ENCODE results near the gene KIF7.

The KIF7 gene

DNA sequence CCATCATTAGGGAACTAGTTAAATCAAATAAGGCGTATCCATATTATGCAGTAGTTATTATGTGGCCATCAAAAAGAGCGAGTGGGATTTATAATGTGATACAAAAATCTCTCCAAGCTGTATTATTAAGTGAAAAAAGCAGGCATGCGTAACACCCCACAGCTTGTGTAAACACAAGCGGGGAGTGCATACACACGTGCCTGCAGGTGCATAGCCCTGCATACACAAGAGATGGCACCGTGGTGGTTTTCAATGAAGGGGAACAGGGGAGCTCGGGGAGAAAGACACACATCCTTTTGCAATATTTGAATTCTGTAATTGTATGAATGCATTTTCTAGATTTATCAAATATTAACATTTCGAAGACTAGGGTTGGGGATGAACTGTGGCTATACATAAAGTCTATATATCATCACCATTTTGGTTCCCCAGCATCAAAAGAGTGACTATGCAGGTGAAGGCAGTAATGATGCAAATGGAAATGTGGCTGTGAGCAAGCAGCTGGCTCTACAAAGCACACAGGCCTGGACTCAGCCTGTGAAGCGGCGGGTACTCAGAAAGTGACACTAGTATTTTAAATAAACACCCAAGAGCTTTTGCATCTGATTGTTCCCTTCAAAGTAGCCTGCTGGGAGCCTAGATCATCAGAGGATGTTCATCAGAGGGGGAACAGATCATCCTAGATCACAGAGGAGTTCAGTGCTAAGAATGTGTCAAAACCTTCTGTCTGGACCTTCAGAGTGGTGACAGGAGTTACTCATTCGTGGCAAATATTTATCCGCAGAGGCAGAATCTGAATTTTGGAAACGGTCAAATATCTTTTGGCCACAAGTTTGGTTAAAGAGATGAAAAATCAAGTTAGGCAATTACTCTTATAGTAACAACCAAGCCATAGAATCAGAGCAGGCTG, 9.4 kb upstream of the KIF7 start:
- Histone ChIP-seq H3F3A (ENCODE audit: insufficient read depth, low read length) (no peaks in the 10 kb centered on the region), H3K9me3 (ENCODE audit: low read length) (no peaks in the 10 kb centered on the region), H3K4me3 (ENCODE audit: low read depth, low read length, poor library complexity, severe bottlenecking) (no peak overlapping the region), H3K36me3 (ENCODE audit: insufficient read depth, low read length) (no peaks in the 10 kb centered on the region), H3K27ac (ENCODE audit: low read depth, low read length, poor library complexity, severe bottlenecking) (no peak overlapping the region), H3K4me1 (ENCODE audit: insufficient read depth, low read length, severe bottlenecking) (no peaks in the 10 kb centered on the region), H3K4me2 (ENCODE audit: low read length) (no peak overlapping the region), H2AFZ (ENCODE audit: low read length) (no peak overlapping the region), H3K9me2 (ENCODE audit: low read depth, low read length) (no peaks in the 10 kb centered on the region), H3K79me2 (ENCODE audit: insufficient read depth, low read length) (no peaks in the 10 kb centered on the region), H4K20me1 (ENCODE audit: insufficient read depth, low read length) (no peaks in the 10 kb centered on the region), H3K27me3 (ENCODE audit: insufficient read depth, low read length) (no peaks in the 10 kb centered on the region), H3K9ac (ENCODE audit: low read length) (no peak overlapping the region)
- TF ChIP-seq, protein P1, sequence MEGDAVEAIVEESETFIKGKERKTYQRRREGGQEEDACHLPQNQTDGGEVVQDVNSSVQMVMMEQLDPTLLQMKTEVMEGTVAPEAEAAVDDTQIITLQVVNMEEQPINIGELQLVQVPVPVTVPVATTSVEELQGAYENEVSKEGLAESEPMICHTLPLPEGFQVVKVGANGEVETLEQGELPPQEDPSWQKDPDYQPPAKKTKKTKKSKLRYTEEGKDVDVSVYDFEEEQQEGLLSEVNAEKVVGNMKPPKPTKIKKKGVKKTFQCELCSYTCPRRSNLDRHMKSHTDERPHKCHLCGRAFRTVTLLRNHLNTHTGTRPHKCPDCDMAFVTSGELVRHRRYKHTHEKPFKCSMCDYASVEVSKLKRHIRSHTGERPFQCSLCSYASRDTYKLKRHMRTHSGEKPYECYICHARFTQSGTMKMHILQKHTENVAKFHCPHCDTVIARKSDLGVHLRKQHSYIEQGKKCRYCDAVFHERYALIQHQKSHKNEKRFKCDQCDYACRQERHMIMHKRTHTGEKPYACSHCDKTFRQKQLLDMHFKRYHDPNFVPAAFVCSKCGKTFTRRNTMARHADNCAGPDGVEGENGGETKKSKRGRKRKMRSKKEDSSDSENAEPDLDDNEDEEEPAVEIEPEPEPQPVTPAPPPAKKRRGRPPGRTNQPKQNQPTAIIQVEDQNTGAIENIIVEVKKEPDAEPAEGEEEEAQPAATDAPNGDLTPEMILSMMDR (IDR thresholded peaks at IDR 0.05; ENCODE audit: low read length): no peak
- no peak for TF ChIP-seq EZH2 (IDR thresholded peaks at IDR 0.05; ENCODE audit: borderline replicate concordance, low read length)

DNA sequence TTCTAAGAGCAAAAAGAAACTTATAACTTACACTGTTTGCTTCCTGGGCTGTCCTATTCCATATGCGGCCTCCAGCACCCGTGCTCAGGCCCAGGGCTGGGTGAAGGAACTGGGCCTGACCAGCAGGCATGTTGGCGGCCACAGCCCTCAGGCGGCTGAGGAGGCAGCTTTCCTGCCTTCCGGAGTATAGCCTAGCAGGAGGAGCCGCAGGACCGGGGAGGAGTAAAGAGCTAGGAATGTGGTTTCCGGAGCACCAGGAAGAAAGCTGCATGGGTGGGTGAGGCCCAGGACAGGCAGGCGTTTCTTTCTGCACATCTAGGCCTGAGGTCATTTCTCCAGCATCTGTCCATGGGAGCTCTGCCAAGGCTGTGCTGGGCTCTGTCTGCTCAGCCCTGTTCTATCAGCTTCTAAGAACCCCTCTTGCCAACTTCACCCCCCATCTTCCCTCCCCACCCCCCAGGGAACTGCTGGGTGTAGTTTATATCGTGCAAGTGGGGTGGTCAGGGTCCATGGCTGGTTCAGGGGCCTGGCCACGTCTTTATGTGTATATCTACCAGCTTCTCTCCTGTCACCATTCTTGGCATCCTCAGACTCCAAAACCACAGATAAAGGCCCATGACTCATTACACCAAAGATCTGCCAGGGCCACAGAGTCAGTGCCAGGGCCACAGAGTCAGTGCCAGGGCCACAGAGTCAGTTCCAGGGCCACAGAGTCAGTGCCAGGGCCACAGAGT, 7.8 kb upstream of the KIF7 start:
- Histone ChIP-seq H3F3A (ENCODE audit: insufficient read depth, low read length) (no peaks in the 10 kb centered on the region), H3K4me1 (ENCODE audit: insufficient read depth, low read length, severe bottlenecking) (no peaks in the 10 kb centered on the region), H3K27ac (ENCODE audit: low read depth, low read length, poor library complexity, severe bottlenecking) (no peak overlapping the region), H3K4me3 (ENCODE audit: low read depth, low read length, poor library complexity, severe bottlenecking) (no peak overlapping the region), H3K36me3 (ENCODE audit: insufficient read depth, low read length) (no peaks in the 10 kb centered on the region), H2AFZ (ENCODE audit: low read length) (no peak overlapping the region), H4K20me1 (ENCODE audit: insufficient read depth, low read length) (no peaks in the 10 kb centered on the region), H3K9ac (ENCODE audit: low read length) (no peak overlapping the region), H3K4me2 (ENCODE audit: low read length) (no peak overlapping the region), H3K79me2 (ENCODE audit: insufficient read depth, low read length) (no peaks in the 10 kb centered on the region), H3K27me3 (ENCODE audit: insufficient read depth, low read length) (no peaks in the 10 kb centered on the region), H3K9me2 (ENCODE audit: low read depth, low read length) (no peaks in the 10 kb centered on the region), H3K9me3 (ENCODE audit: low read length) (no peaks in the 10 kb centered on the region)
- TF ChIP-seq, protein P1 (IDR thresholded peaks at IDR 0.05; ENCODE audit: low read length): no peak
- no peak for TF ChIP-seq EZH2 (IDR thresholded peaks at IDR 0.05; ENCODE audit: borderline replicate concordance, low read length)

DNA sequence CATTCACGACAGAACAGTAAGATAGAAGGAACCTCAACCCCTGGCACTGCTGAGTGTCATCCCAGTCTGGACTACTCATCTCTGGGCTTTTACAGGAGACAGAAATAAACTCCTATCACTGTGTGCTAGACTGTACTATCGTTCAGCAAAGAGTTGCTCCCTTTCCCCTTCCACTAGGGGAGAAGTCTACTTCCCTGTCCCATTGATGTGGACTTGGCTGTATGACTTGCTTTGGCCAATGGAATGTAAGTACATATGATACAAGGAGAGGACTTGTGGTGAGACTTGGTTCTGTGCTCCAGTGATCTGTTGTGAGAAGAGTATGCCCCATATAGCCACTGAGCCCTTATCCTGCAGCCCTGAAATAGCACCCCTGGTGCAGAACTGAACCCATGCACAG, 5.3 kb upstream of the KIF7 start:
- Histone ChIP-seq H3K79me2 (ENCODE audit: insufficient read depth, low read length) (no peaks in the 10 kb centered on the region), H2AFZ (ENCODE audit: low read length) (no peak overlapping the region), H3K4me3 (ENCODE audit: low read depth, low read length, poor library complexity, severe bottlenecking) (no peak overlapping the region), H3K27me3 (ENCODE audit: insufficient read depth, low read length) (no peaks in the 10 kb centered on the region), H3K4me1 (ENCODE audit: insufficient read depth, low read length, severe bottlenecking) (no peaks in the 10 kb centered on the region), H3K27ac (ENCODE audit: low read depth, low read length, poor library complexity, severe bottlenecking) (no peak overlapping the region), H3K9me3 (ENCODE audit: low read length) (no peaks in the 10 kb centered on the region), H3K36me3 (ENCODE audit: insufficient read depth, low read length) (no peaks in the 10 kb centered on the region), H3K9ac (ENCODE audit: low read length) (no peak overlapping the region), H4K20me1 (ENCODE audit: insufficient read depth, low read length) (no peaks in the 10 kb centered on the region), H3K4me2 (ENCODE audit: low read length) (no peak overlapping the region), H3K9me2 (ENCODE audit: low read depth, low read length) (no peaks in the 10 kb centered on the region), H3F3A (ENCODE audit: insufficient read depth, low read length) (no peaks in the 10 kb centered on the region)
- TF ChIP-seq, protein P1 (IDR thresholded peaks at IDR 0.05; ENCODE audit: low read length): no peak
- TF ChIP-seq EZH2 (IDR thresholded peaks at IDR 0.05; ENCODE audit: borderline replicate concordance, low read length): no peak

All from OCI-LY1 (cell line).